HepG2 (cell line): ENCODE results near the gene CABLES2. TPM values are rescaled to one million over a fixed set of nuclear protein-coding genes. Genes with fewer than 3 reads are reported as not detected.

ENCODE experiments used
- ATAC-seq: fragments of 200-7000 bp; cut with Tn5 transposase; 3 replicates; pipeline ENCODE4 v1.9.1; 2020; ENCODE audit warnings: mild to moderate bottlenecking, moderate library complexity
- BruUV-seq: library from RNA; stranded (reverse); fragments of 400-500 nt; replicated peaks from 2 replicates; lab custom pipeline; 2021; lab: Mats Ljungman, UMichigan
- CTCF ChIA-PET: fragments of 300-600 bp; formaldehyde crosslinking; extraction: SDS; loops from one replicate; lab custom pipeline; 2021; ENCODE audit warnings: low total read pairs, inconsistent platforms, low intra/inter-chr PET ratio; lab: Yijun Ruan, JAX
- POLR2A ChIA-PET: fragments of 350-600 bp; sonication (Branson Sonifier 250); formaldehyde crosslinking; loops from one replicate; lab custom pipeline; 2020; ENCODE audit warnings: antibody characterized with exemption, inconsistent platforms; lab: Yijun Ruan, JAX
- DNase-seq: peaks from one replicate; pipeline ENCODE4 v3.0.0-alpha.2; 2015; ENCODE audit warnings: low spot score
- FAIRE-seq: peaks from 3 replicates; lab custom pipeline; 2011; peaks lifted over from hg19 to GRCh38; lab: Jason Lieb, UNC
- H2AFZ ChIP-seq: one replicate; pipeline ENCODE4 v1.6.1; 2011; ENCODE audit warnings: low read length, inconsistent platforms
- H3K27ac ChIP-seq: fragments of 300-600 bp; 3 replicates; pipeline ENCODE4 v1.8.0; 2011; ENCODE audit warnings: mixed run types, mild to moderate bottlenecking, mixed read lengths, low read length, inconsistent platforms; ENCODE audit not compliant: insufficient read depth; ENCODE audit errors: extremely low read length
- H3K27me3 ChIP-seq, 2 experiments: fragments of 200-600 bp in 1 of 2; 2 replicates in 1 of 2; 3 replicates in 1 of 2; pipeline versions ENCODE4 v1.6.0 to v1.8.0; 2011; ENCODE audit warnings: low read length in 2 of 2, mild to moderate bottlenecking in 2 of 2, moderate library complexity in 2 of 2, inconsistent platforms in 1 of 2; ENCODE audit not compliant: insufficient read depth in 2 of 2, control insufficient read depth in 1 of 2
- H3K36me3 ChIP-seq, 2 experiments: fragments of 200-600 bp in 1 of 2; replicated peaks in 1 of 2; 2 replicates in 1 of 2; 3 replicates in 1 of 2; pipeline versions ENCODE4 v1.5.1 to v1.8.0; 2011; ENCODE audit warnings: low read length in 2 of 2, inconsistent platforms in 1 of 2; ENCODE audit not compliant: insufficient read depth in 2 of 2, control insufficient read depth in 1 of 2
- H3K4me1 ChIP-seq: 2 replicates; pipeline ENCODE4 v1.5.1; 2012; ENCODE audit warnings: low read length, inconsistent platforms; ENCODE audit not compliant: insufficient read depth
- H3K4me2 ChIP-seq: 2 replicates; pipeline ENCODE4 v1.6.0; 2011; ENCODE audit warnings: low read depth, low read length, inconsistent platforms
- H3K4me3 ChIP-seq, 3 experiments: fragments of 200-600 bp in 1 of 3; sonication (generic), shearing (Covaris generic) in 1 of 3; replicated peaks in 1 of 3; 2 replicates each; pipeline ENCODE4 v1.5.1; 2011 to 2016; ENCODE audit warnings: low read length in 3 of 3, inconsistent platforms in 2 of 3, low read depth in 2 of 3, mild to moderate bottlenecking in 2 of 3, control low read depth in 1 of 3, mixed read lengths in 1 of 3; ENCODE audit not compliant: insufficient read depth in 1 of 3
- H3K79me2 ChIP-seq: one replicate; pipeline ENCODE4 v1.6.1; 2011; ENCODE audit warnings: low read length, inconsistent platforms; ENCODE audit not compliant: insufficient read depth
- H3K9ac ChIP-seq: 2 replicates; pipeline ENCODE4 v1.6.0; 2011; ENCODE audit warnings: mild to moderate bottlenecking, low read depth, low read length, inconsistent platforms; ENCODE audit not compliant: insufficient read depth
- H3K9me3 ChIP-seq: 2 replicates; pipeline ENCODE4 v1.5.1; 2012; ENCODE audit warnings: mild to moderate bottlenecking, low read length
- H4K20me1 ChIP-seq: 2 replicates; pipeline ENCODE4 v1.6.0; 2011; ENCODE audit warnings: inconsistent platforms, mild to moderate bottlenecking, low read length, moderate library complexity; ENCODE audit not compliant: insufficient read depth
- AGO1 ChIP-seq: fragments of 200-400 bp; formaldehyde crosslinking; IDR thresholded peaks from 2 replicates; pipeline ENCODE4 v1.6.1; 2017; ENCODE audit warnings: mild to moderate bottlenecking, low read depth, low read length, moderate library complexity; ENCODE audit not compliant: poor library complexity, severe bottlenecking
- AGO2 ChIP-seq: fragments of 200-400 bp; formaldehyde crosslinking; optimal IDR thresholded peaks from 2 replicates; pipeline ENCODE3; 2017; ENCODE audit warnings: mild to moderate bottlenecking, low read depth, low read length, moderate library complexity
- ARHGAP35 ChIP-seq: sonication (generic); formaldehyde crosslinking; IDR thresholded peaks from 2 replicates; pipeline ENCODE4 v1.9.0; 2022; ENCODE audit warnings: mild to moderate bottlenecking, inconsistent platforms, moderate library complexity, missing genetic modification reagents, borderline replicate concordance
- ARNT ChIP-seq: fragments of 450-650 bp; IDR thresholded peaks from 2 replicates; pipeline ENCODE4 v1.6.1; 2017
- DBP ChIP-seq: sonication (generic); formaldehyde crosslinking; IDR thresholded peaks from 2 replicates; pipeline ENCODE4 v1.4.0; 2020; ENCODE audit warnings: missing genetic modification reagents; ENCODE audit errors: not compliant biosample characterization
- MTERF4 ChIP-seq: sonication (generic); formaldehyde crosslinking; IDR thresholded peaks from 2 replicates; pipeline ENCODE4 v1.8.0; 2023; ENCODE audit warnings: mild to moderate bottlenecking, missing genetic modification reagents
- PRPF4 ChIP-seq: fragments of 200-400 bp; formaldehyde crosslinking; IDR thresholded peaks from 2 replicates; pipeline ENCODE4 v1.6.1; 2016; ENCODE audit warnings: low read length, low read depth; ENCODE audit not compliant: poor library complexity, severe bottlenecking
- SP140L ChIP-seq: sonication (generic); formaldehyde crosslinking; IDR thresholded peaks from 2 replicates; pipeline ENCODE4 v1.4.0; 2020; ENCODE audit warnings: missing genetic modification reagents, borderline replicate concordance
- TAF15 ChIP-seq: fragments of 200-400 bp; formaldehyde crosslinking; IDR thresholded peaks from one replicate; pipeline ENCODE4 v1.6.1; 2018; ENCODE audit warnings: mild to moderate bottlenecking, low read depth, low read length; ENCODE audit not compliant: poor library complexity, severe bottlenecking
- ZNF160 ChIP-seq: sonication (generic); formaldehyde crosslinking; IDR thresholded peaks from 2 replicates; pipeline ENCODE4 v1.8.0; 2022; ENCODE audit warnings: mild to moderate bottlenecking, inconsistent platforms, missing genetic modification reagents
- ZNF550 ChIP-seq: sonication (generic); formaldehyde crosslinking; IDR thresholded peaks from 2 replicates; pipeline ENCODE4 v1.4.0; 2020; ENCODE audit warnings: mild to moderate bottlenecking, missing genetic modification reagents, borderline replicate concordance
- ZNF556 ChIP-seq: sonication (generic); formaldehyde crosslinking; IDR thresholded peaks from 2 replicates; pipeline ENCODE4 v1.4.0; 2020; ENCODE audit warnings: mild to moderate bottlenecking, missing genetic modification reagents, borderline replicate concordance
- ZNF639 ChIP-seq: conservative IDR thresholded peaks from 2 replicates; pipeline ENCODE4 v1.6.1; 2018; ENCODE audit warnings: missing genetic modification reagents
- WGBS: methylation state at CpG from one replicate; pipeline ENCODE4 v1.1.6; 2017; ENCODE audit warnings: low lambda C conversion rate; 5-methylcytosine and 5-hydroxymethylcytosine counted together
- in situ Hi-C: cut with HindIII; loops from 2 replicates; pipeline ENCODE4 v1.10.0; 2017; ENCODE audit warnings: low pct_unique_long_range_greater_than_20kb; ENCODE audit not compliant: extremely low pct_ligation_motif_present
- intact Hi-C: fragments of 100-400 bp; cut with micrococcal nuclease; formaldehyde crosslinking; loops from one replicate; pipeline ENCODE4 v1.10.0; 2022; ENCODE audit not compliant: unreplicated experiment
- polyA plus RNA-seq, 8 experiments: library from polyadenylated mRNA; depleted of rRNA in 3 of 8; stranded (reverse) in 7 of 8; unstranded in 1 of 8; fragments of >200 nt; fragmentation: Illumina TruSeq in 4 of 8; extraction: Trizol in 4 of 8; gene quantifications; 2 replicates each; pipeline versions ENCODE4 v1.2.1 to v1.2.3, GENCODE V29; 2011 to 2016; ENCODE audit warnings: low read depth in 4 of 8, missing spikeins in 1 of 8, mixed read lengths in 1 of 8; ENCODE audit not compliant: insufficient read depth in 1 of 8
- total RNA-seq, 5 experiments: library from RNA; depleted of rRNA; stranded (reverse); fragments of >200 nt; fragmentation: Illumina TruSeq; extraction: Trizol; gene quantifications; 2 replicates each; pipeline ENCODE4 v1.2.3, GENCODE V29; 2016; ENCODE audit warnings: low read depth in 1 of 5
- TF ChIP-seq, protein P1 (sequence below): sonication (generic); formaldehyde crosslinking; IDR thresholded peaks from 2 replicates; pipeline ENCODE4 v1.4.0; 2020; ENCODE audit warnings: low read depth, mild to moderate bottlenecking, missing genetic modification reagents
- TF ChIP-seq, protein P2 (sequence below): sonication (generic); formaldehyde crosslinking; IDR thresholded peaks from 2 replicates; pipeline ENCODE4 v1.8.0; 2022; ENCODE audit warnings: missing genetic modification reagents, mild to moderate bottlenecking, moderate library complexity, borderline replicate concordance

The CABLES2 gene
- total and polyA plus RNA-seq, 2 of the 13 experiments (the other 11 are each of a cell fraction or from before 2014, with no cell fraction given), result 5.2 to 9.7 TPM

DNA sequence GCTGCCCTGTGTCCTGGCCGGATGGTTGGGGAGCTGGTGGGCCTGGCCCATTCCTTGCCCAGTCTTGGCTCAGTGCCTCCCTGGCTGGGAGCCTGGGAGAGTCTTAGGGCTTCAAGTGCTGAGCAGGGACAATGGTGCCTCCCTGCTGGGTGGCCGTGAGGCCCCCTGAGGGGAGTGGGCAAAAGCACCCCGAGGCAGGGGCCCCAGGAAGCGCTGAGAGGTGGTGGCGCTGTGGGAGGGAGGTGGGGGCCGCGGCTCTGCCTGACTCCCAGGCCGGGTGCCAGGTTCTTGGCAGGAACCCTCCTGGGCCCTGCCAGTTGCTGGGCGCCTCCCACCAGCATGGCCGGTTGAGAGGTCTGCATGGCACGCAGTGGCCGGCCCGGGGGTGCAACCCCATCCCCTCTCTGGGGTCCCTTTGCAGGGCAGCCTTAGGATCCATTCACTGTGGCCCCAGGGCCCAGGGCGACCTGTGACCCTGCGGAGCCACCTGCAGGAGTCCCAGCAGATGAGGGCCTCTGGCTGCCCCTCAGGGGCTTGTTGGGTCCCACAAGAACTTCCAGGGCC is 29.4 kb downstream of the CABLES2 start (continued):
- TF ChIP-seq, protein P1, sequence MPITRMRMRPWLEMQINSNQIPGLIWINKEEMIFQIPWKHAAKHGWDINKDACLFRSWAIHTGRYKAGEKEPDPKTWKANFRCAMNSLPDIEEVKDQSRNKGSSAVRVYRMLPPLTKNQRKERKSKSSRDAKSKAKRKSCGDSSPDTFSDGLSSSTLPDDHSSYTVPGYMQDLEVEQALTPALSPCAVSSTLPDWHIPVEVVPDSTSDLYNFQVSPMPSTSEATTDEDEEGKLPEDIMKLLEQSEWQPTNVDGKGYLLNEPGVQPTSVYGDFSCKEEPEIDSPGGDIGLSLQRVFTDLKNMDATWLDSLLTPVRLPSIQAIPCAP (CRISPR knock-in tag), result no peak
- TF ChIP-seq TAF15, result peak; percentile 67
- TF ChIP-seq SP140L, result no peak
- TF ChIP-seq AGO1, result peak; percentile 72
- no peak for TF ChIP-seq ARNT
- TF ChIP-seq ZNF639 (CRISPR knock-in tag), result no peak
- TF ChIP-seq AGO2, result peak; percentile 17
- no peak for TF ChIP-seq DBP (CRISPR knock-in tag)

- CTCF ChIA-PET, result interaction anchor here (0.9 to 4.8 kb wide), 3 partner anchors 10 to 75 kb away, joined by 3 to 73 read pairs (median 8); partner anchors contain the start of genes ADRM1 and LAMA5
- in situ Hi-C loops, result no loop called here
- no peak for FAIRE-seq
- TF ChIP-seq ARHGAP35 (CRISPR knock-in tag) (no peak), MTERF4 (CRISPR knock-in tag) (no peak), PRPF4 (peak; percentile 51), ZNF556 (CRISPR knock-in tag) (no peak), ZNF160 (CRISPR knock-in tag) (no peak), ZNF550 (CRISPR knock-in tag) (0 out of 2 replicates have a peak, but pooled peaks have one; percentile 27)
- TF ChIP-seq, protein P2, sequence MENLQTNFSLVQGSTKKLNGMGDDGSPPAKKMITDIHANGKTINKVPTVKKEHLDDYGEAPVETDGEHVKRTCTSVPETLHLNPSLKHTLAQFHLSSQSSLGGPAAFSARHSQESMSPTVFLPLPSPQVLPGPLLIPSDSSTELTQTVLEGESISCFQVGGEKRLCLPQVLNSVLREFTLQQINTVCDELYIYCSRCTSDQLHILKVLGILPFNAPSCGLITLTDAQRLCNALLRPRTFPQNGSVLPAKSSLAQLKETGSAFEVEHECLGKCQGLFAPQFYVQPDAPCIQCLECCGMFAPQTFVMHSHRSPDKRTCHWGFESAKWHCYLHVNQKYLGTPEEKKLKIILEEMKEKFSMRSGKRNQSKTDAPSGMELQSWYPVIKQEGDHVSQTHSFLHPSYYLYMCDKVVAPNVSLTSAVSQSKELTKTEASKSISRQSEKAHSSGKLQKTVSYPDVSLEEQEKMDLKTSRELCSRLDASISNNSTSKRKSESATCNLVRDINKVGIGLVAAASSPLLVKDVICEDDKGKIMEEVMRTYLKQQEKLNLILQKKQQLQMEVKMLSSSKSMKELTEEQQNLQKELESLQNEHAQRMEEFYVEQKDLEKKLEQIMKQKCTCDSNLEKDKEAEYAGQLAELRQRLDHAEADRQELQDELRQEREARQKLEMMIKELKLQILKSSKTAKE (CRISPR knock-in tag), result no peak
These were observed 30.0 kb downstream of the CABLES2 start for GRCh38 chr20:62377064-62377461.

More at GRCh38 chr20:62377064-62377461, 30.0 kb downstream of the CABLES2 start:
- peak overlapping the region; percentile 63 for H3K27ac ChIP-seq
- peak overlapping the region; percentile 88; the same call in 1 of the 2 replicates for H3K4me2 ChIP-seq
- POLR2A ChIA-PET, result interaction anchor here (2.8 to 5.4 kb wide), 4 partner anchors 10 to 77 kb away, joined by 17 to 95 read pairs (median 64); partner anchors contain the start of genes ADRM1, LAMA5 and RPS21
- H3K4me3 ChIP-seq, result peak overlapping the region in 1 of 3 experiments; percentile 71; a peak in 1 of 6 replicates
- H3K79me2 ChIP-seq, result no peaks in the 10 kb centered on the region
- 85% methylated on average over 15 of the region's 17 CpGs for WGBS
- peak overlapping the region; percentile 68; the same call in 1 of the 2 replicates for H3K9ac ChIP-seq
- BruUV-seq, result no TSS peak
- DNase-seq (no peak), ATAC-seq (no peak)
- H2AFZ ChIP-seq, result no peak overlapping the region
- intact Hi-C loops, result loop anchor here (5.0 to 10.0 kb wide), 2 partner anchors 140 to 418 kb away; partner anchors contain the start of genes MRGBP and OSBPL2
- H3K4me1 ChIP-seq, result peaks cover 54% of the 10 kb centered on the region
- peaks cover under 1% of the 10 kb centered on the region; the same call in 1 of the 2 replicates for H4K20me1 ChIP-seq
- H3K9me3 ChIP-seq, result no peaks in the 10 kb centered on the region
- 0 out of 5 replicates have a peak, but pooled peaks cover 2 to 4% of the 10 kb centered on the region in 2 experiments for H3K36me3 ChIP-seq
- H3K27me3 ChIP-seq, result no peaks in the 10 kb centered on the region
